ENCODE results near the gene OPCML.

DNA sequence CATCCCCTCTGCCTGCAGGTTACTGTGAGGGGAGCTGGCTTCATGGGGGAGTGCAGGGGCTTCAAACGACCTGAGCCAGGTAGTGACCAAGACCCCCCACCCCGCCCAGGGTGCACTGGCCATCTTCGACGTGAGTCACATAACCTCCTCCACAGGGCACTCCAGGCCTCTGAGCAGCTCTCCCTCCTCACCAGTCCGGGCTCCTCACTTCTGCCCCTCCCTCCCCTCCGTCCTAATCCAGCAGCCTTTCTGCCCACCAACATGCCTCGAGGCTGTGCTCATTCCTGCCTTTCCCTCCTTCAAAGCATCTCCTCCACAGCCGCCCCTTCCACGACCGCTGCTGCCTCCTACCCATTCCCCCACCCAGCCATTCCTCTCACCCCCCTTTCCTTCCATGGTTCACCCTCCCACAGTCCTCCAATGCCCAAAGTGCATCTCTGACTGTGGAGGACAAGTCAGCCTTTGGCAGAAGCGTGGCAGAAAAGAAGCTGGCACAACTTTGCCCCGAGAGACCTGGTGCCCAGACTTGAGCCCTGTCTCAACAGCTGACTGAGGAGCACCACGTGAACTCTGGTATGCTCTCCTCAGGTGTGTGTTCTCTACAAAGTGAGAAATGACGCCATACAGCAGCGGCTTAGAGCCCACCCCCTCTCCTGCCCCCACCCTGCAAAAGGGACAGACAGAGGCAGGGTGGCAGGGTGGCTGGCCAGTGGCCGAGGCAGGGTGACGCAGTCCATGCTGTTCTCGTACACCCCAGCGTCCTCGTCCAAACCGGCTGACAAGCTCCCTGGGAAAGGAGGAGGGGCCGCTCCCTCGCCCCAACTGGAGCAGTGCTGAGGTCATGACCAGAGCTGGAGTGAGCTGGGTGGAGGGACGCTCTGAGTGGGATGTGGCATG is 30.4 kb downstream of the OPCML start:
- TF ChIP-seq EZH2 (IDR thresholded peaks at IDR 0.05; ENCODE audit: low read length, missing control alignments): no peak
- TF ChIP-seq, protein P1, sequence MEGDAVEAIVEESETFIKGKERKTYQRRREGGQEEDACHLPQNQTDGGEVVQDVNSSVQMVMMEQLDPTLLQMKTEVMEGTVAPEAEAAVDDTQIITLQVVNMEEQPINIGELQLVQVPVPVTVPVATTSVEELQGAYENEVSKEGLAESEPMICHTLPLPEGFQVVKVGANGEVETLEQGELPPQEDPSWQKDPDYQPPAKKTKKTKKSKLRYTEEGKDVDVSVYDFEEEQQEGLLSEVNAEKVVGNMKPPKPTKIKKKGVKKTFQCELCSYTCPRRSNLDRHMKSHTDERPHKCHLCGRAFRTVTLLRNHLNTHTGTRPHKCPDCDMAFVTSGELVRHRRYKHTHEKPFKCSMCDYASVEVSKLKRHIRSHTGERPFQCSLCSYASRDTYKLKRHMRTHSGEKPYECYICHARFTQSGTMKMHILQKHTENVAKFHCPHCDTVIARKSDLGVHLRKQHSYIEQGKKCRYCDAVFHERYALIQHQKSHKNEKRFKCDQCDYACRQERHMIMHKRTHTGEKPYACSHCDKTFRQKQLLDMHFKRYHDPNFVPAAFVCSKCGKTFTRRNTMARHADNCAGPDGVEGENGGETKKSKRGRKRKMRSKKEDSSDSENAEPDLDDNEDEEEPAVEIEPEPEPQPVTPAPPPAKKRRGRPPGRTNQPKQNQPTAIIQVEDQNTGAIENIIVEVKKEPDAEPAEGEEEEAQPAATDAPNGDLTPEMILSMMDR (conservative IDR thresholded peaks at IDR 0.05 in 1 of 2, IDR thresholded peaks at IDR 0.05 in 1 of 2; ENCODE audit: low read depth in 1 of 2, low read length in 2 of 2): no peak
